GM19463 (cell line): ENCODE measurements around the gene ABCC5.
"Not testable (repeated sequence)": the region's sequence is repeated elsewhere in the genome, so short reads cannot be mapped to it uniquely, and the experiment has no call there.

Source experiments
- ATAC-seq: cut with Tn5 transposase; IDR thresholded peaks from one replicate; pipeline ENCODE4 v1.9.1; 2021; ENCODE audit warnings: mild to moderate bottlenecking, moderate library complexity; ENCODE audit not compliant: unreplicated experiment

The ABCC5 gene

DNA sequence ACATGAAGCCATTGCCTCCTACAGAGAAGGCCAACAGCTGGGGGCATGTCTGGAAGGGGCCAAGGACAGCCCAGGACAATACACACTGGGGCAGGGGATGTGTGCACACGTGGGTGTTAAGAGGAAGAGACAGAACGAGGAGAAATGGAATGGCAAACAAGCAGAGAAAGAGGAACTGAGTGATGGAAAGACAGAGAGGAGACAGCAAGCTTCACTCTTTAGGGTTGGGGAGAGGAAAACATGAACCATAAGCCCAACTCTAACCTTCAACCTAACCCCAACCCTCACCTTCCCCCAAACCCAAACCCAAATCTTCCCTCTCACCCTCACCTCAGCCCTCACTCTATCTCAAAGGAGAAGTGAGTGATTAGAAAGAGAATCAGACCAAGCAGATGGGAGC lies 121.1 kb downstream of the ABCC5 start:
- no peak for ATAC-seq

DNA sequence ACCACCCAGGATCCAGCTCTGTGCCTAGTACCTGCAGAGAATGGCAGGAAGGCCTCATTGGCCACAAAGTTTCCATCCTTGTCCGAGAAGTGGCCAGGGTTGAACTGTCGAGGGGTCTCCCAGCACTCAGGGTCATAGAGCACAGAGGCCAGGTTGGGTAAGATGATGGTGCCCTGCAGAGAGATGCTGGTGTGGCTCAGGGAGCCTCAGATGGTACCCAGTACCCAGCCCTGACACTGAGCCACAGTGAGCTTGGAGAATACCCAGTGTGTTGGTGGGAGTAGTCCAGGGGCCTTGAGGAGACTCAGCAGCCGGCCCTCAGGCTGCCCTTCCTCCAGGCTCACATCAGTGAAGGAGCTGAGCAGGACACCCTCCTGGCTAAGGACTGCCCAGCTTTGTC lies 121.5 kb downstream of the ABCC5 start:
- ATAC-seq: no peak

DNA sequence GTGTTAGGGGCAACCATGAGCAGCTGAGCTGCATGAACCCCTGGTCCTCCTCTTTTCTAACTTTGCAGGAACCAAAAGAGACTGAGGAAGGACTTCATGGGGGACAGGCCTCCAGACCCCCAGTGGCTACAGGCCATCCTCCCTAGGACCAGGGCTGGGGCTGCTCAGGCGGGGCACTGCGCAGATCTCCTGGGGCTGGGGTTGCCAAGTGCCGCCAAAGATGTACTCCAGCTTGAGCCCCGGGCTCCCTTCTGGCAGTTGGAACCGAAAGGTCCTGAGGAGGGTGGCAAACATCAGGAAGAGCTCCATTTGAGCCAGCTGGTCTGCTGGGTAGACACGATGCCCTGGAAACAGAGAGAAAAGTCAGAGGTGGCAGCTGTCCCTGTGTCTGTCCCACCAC lies 121.9 kb downstream of the ABCC5 start:
- no peak for ATAC-seq

DNA sequence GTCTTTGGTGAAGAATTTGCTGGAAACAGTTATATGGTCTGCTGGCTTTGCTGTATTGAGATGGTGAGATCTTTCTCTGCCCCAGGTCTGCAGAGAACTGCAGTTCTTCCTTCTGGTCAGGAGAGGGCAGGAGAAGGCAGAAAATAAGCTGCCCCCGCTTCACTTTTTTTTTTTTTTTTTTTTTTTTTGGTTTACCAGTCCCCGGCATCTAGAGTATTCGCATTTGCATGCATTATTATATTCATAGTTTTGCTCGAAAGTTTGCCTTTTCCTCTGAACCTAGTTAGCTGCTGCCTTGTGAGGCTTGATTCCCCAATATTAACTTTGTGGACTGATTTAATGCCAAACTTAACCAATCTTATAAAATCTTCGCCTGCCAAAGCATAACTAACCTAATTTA lies 122.4 kb downstream of the ABCC5 start:
- no peak for ATAC-seq

DNA sequence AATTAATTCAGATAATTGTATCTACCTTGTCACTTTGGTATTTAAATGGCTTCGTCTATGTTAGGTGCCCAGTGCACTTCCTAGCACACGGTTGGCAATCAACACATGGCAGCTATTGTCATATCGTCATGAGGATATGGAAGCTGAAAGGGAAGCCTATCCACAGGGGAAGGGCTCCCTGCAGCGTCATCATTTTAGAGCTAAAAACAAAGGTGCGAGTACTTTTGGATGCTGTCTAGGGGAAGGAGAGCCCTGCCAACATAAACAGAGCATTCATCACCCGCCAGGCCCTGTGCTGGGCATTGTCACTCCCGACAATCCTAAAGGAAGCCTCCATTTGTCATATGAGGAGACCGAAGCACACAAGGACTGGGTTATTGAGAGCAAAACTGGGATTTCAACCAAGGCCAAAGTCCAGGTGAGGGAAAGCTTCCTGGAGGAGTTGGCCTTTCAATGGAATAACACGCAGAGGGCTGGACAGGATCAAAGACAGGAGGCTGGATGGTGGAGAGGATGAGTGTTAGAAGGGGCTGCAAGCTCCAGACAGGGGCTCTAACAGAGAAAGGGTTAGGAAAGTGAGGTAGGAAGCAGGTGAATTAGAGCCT lies 125.0 kb downstream of the ABCC5 start:
- no peak for ATAC-seq

DNA sequence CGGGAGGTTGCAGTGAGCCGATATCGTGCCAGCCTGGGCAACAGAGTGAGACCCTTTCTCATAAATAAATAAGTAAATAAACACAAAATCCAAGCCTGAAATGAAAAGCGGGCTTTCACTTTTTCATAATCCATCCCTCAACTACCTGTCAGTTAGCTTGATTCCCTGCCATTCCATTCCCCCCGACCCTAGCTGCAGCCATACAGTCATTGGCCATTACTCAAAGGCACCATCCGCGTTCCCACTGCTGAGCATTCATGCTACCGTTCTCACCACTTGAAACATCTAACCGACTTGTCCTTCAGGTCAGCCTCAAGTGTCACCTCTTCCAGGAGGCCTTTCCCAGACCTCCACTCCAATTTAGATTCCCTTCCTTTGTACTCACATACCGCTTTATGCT lies 131.9 kb downstream of the ABCC5 start:
- no peak for ATAC-seq

DNA sequence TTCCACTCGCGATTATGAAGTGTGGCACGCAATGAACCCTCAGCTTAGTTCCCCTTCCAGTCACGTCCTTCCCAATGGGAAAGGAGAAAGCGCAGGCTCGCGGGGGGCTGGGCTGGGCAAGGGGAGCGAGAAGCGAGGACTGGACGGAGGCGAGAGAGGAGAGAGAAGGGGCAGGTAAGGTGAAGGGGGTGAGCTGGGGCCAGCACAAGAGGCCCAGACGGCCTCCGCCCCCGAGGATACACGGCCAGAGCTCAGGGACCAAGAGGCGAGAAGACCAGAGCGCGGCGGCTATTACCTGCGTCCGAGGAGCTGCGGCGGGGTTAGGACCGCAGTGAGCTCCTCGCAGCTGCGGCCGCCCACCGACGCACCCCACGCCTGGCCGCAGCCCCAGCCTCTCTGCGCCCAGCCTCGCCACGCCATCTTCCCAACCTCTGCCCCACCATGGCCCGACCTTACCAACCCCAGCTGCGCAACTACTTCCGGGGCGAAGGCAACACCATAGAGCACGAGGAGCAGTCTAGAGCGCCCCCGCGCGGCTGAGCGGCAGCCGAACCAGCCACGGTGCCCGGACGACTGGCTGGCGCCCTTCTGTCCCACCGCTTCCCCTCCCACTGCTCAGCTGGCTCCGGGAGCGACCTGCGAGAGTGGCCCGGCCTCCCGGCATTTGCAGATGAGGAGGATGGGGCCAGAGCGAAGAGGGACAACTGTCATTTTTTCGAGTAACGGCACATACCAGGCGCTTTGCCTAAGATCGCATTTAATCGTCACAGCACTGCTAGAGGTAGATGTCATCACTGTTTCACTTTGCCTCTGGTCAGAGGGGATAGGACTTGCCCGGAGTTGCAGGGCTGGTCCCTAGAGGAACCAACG lies 133.0 kb downstream of the ABCC5 start, which contains the start of gene PARL:
TSS of gene PARL (minus strand) at position 454 of the 870 bp plus-strand sequence. CDS start at position 420, 34 bp downstream.
- peak; percentile 99 for ATAC-seq

DNA sequence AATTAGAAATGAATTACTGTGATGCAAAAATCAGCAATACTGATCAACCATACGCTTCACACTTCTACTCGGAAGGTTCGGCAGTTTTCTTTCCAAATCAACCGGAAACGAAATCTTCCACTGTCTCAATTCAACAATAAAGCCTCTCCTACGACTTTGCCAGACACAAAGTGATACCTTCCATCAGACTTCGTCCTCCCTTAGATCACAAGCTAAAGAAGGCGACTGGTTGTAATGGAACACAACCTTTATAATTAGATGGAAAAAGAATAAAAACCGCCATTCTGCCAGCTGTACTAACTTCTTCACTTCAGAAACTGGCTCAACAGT lies 133.6 kb downstream of the ABCC5 start:
- ATAC-seq: no peak

DNA sequence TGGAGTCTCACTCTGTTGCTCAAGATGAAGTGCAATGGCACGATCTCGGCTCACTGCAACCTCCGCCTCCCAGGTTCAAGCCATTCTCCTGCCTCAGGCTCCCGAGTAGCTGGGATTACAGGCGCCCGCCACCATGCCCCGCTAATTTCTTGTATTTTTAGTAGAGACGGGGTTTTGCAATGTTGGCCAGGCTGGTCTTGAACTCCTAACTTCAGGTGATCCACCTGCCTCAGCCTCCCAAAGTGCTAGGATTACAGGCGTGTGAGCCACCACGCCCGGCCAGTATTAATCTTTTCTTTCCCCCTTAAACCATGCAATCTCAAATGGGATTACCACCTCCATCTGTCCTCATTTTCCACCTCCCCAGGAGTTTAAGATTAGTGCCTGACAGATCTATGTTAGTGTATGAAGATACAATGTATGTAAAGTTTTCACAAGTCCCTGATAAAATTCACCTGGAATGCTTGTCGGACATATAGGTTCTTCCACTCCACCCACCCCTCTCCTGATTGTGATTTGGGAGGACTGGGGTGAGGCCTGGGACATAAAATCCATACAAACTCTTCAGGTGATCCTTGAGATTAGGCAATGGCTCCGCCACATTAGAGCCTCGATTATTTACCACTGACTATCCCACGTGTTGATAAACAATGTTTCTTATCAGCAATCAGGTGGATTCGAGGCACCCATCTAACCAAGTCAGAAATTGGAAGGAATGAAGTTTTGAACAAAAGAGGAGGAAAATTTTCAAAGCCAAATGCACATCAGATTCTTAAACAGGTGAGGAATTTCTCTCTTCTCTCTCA lies 134.2 kb downstream of the ABCC5 start:
- no peak for ATAC-seq

DNA sequence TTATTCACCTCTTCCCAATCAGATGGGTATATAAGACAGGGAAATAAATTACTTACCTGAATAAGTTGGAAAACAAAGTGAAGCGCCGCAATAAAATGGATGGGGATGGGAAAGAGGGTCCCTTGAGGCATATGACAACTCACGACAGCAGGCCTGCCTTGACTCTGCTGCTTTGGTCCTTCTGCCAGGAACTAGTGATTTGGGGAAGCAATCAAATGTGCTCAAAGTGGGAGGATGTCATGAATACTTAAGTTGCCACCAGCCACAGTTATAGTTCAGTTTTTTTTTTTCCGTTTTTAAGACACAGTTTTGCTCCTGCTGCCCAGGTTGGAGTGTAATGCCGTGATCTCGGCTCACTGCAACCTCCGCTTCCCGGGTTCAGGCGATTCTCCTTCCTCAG lies 137.6 kb downstream of the ABCC5 start:
- no peak for ATAC-seq

DNA sequence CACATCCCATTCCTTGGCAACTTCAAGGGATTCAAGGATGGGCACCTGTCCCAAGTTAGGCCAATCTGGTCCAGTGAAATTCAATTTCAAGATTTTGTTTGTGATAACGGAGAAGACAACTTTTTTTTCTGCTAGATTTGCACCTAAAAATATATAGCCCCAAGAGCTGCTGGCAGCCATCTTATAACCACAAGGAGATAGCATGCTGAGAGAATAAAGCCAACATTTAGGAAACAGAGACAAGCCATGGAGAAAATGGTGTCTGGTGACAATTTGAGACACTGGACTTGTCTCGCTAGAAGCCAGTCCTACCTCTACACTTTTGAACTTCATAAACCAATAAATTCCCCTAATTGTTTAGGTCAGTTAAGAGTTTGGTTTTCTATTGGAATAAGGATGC lies 138.4 kb downstream of the ABCC5 start:
- ATAC-seq: no peak

DNA sequence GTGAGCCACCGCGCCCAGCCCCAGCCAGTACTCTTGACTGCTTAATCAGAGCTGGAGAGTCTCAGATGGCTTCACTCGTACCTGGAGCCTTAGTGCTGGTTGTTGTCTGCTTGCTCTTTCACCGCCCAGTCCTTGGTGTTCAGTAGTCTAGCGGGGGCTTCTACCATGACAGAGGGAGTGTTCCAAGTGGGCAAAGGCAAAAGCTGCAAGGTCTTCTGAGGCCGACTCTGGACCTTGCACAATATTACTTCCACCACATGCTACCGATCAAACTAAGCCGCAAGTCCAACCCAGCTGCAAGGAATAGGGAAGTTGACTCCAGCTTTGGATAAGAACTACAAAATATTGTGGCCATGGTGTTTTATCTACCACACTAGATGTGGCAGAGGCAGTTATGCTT lies 139.6 kb downstream of the ABCC5 start:
- ATAC-seq: no peak

DNA sequence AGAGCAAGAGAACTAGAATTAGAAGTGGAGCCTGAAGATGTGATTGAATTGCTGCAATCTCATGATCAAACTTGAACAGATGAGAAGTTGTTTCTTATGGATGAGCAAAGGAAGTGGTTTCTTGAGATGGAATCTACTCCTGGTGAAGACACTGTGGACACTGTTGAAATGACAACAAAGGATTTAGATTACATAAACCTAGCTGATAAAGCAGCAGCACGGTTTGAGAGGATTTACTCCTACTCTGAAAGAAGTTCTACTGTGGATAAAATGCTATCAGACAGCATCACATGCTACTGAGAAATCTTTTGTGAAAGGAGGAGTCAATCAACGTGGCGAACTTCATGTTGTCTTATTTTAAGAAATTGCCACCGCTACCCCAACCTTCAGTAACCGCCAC lies 140.5 kb downstream of the ABCC5 start:
- ATAC-seq: not testable (repeated sequence)

DNA sequence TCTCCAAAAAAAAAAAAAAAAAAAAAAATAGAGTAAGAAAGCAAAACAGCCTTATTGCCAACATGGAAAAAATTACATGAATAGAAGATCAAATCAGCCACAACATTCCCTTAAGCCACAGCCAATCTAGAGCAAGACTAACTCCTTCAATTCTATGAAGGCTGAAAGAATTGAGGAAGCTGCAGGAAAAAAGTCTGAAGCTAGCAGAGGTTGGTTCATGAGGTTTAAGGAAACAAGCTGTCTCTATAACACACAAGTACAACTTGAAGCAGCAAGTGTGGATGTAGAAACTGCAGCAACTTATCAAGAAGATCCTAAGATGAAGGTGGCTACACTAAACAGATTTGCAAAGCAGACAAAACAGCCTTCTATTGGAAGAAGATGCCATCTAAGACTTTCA lies 142.3 kb downstream of the ABCC5 start:
- no peak for ATAC-seq

DNA sequence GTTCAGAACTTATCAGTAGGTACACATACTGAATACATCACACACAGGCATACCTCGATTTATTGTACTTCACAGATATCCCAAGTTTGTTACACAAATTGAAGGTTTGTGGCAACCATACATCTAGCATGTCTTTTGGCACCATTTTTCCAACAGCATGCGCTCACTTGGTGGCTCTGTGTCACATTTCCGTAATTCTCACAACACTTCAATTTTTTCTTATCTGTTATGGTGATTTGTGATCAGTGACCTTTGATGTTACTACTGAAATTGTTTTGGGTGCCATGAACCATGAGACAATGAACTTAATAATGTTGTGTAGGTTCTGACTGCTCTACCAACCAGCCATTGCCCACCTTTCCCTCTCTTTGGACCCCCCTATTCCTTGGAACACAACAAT lies 143.8 kb downstream of the ABCC5 start:
- no peak for ATAC-seq

DNA sequence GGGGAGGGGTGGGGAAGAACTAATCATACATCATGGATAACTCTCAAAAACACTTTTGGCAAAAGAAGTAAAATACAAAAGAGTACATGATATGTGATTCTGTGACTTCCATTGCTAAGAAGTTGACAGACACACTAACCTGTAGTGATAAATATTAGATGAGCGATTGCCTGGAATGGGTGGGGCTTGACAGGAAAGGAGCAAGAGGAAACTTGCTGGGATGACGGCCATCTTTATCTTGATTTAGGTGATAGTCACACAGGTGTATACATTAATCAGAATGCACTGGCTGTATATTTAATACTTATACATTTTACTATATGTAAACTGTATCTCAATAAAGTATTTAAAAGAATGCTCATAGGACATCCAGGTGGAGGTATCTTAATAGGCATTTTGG lies 146.1 kb downstream of the ABCC5 start:
- ATAC-seq: no peak

DNA sequence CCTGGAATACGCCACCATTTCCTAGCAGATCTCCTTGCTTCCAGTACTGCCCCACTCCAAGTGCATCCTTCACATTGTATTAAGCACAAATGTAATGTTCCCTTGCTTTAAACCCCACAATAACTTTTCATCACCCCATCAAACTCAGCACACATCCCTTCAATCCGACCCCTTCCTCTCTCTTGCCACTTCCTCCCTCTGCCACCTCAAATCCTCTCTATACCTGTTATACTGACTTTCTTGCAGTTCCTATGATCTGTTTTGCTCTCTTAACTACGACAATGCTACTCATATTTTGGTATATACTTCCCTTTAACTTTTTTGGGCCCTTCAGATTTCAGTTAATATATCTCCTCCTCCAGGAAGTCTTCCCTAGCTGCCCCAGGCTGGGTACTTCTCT lies 147.1 kb downstream of the ABCC5 start:
- ATAC-seq: no peak
